Vagina (tissue), 2 donors: ENCODE measurements around the gene KPNB1. TPM values are rescaled to one million over a fixed set of nuclear protein-coding genes. Genes with fewer than 3 reads are reported as not detected.

ENCODE experiments used
- DNase-seq, 2 donors: peaks; one replicate each; pipeline ENCODE4 v3.0.0-alpha.2; 2017; ENCODE audit errors: extremely low spot score in 2 of 2
- H3K27ac ChIP-seq: fragments of 200-600 bp; sonication (generic); one replicate; pipeline ENCODE4 v1.5.1; 2019
- H3K27me3 ChIP-seq: fragments of 200-600 bp; sonication (generic); one replicate; pipeline ENCODE4 v1.5.1; 2019
- H3K36me3 ChIP-seq, 2 donors: fragments of 200-600 bp; sonication (generic); one replicate each; pipeline ENCODE4 v1.5.1; 2017 to 2019
- H3K4me1 ChIP-seq: fragments of 200-600 bp; sonication (generic); one replicate; pipeline ENCODE4 v1.5.1; 2019
- H3K4me3 ChIP-seq, 2 donors: fragments of 200-600 bp; sonication (generic); 1 replicate in 1 of 2; 2 replicates in 1 of 2; pipeline ENCODE4 v1.5.1; 2016 to 2019
- H3K9me3 ChIP-seq: fragments of 200-600 bp; sonication (generic); one replicate; pipeline ENCODE4 v1.5.1; 2019
- CTCF ChIP-seq, 3 experiments: fragments of 450-650 bp in 2 of 3; fragments of 200-600 bp in 1 of 3; sonication (generic) in 1 of 3; IDR thresholded peaks; one replicate each; pipeline ENCODE4 v1.5.1; 2017 to 2019; ENCODE audit warnings: antibody characterized with exemption in 3 of 3, mild to moderate bottlenecking in 2 of 3, moderate library complexity in 2 of 3
- POLR2A ChIP-seq, 2 donors: fragments of 450-650 bp; IDR thresholded peaks; one replicate each; pipeline ENCODE4 v1.6.1; 2017; ENCODE audit warnings: antibody characterized with exemption in 2 of 2, mild to moderate bottlenecking in 2 of 2, moderate library complexity in 2 of 2
- POLR2AphosphoS5 ChIP-seq, 2 donors: sonication (generic); formaldehyde crosslinking; IDR thresholded peaks; one replicate each; pipeline ENCODE4 v1.9.0; 2017; ENCODE audit warnings: antibody characterized with exemption in 2 of 2, mild to moderate bottlenecking in 2 of 2, low read depth in 1 of 2; ENCODE audit not compliant: insufficient read depth in 1 of 2
- intact Hi-C: fragments of 100-400 bp; cut with DNase I; formaldehyde crosslinking; loops from one replicate; pipeline ENCODE4 v1.15.1; 2023
- total RNA-seq: library from RNA; depleted of rRNA; stranded (reverse); fragments of >200 nt; gene quantifications from one replicate; pipeline ENCODE4 v1.2.3, GENCODE V29; 2016

Gene KPNB1
- total RNA-seq, 1 donor from 2014 or later, result 157 TPM

GRCh38 chr17:47644324-47644723 is 5.4 kb upstream of the KPNB1 start:
- Histone ChIP-seq H3K27ac (no peak overlapping the region), H3K4me3 (no peak overlapping the region), H3K36me3 (no peaks in the 10 kb centered on the region), H3K4me1 (peaks cover 11% of the 10 kb centered on the region), H3K9me3 (no peaks in the 10 kb centered on the region), H3K27me3 (no peaks in the 10 kb centered on the region)
- TF ChIP-seq CTCF (IDR thresholded peaks at IDR 0.05) (no peak), POLR2A (IDR thresholded peaks at IDR 0.05) (no peak), POLR2AphosphoS5 (IDR thresholded peaks at IDR 0.05; ENCODE audit: insufficient read depth in 1 of 2, low read depth in 1 of 2) (no peak)
- no peak for DNase-seq
- intact Hi-C loops, result no loop called here

- Histone ChIP-seq H3K4me1 (peaks cover 47% of the 10 kb centered on the region), H3K4me3 (peak overlapping the region; percentile 85 to 98), H3K9me3 (no peaks in the 10 kb centered on the region), H3K36me3 (peaks cover 0 to 34% of the 10 kb centered on the region in 2 donors), H3K27ac (peak overlapping the region; percentile 94), H3K27me3 (no peaks in the 10 kb centered on the region)
- DNase-seq, result peak in 1 of 2 donors; percentile 91
- intact Hi-C loops, result no loop called here
- TF ChIP-seq POLR2A (IDR thresholded peaks at IDR 0.05) (peak in 1 of 2 donors; percentile 34), CTCF (IDR thresholded peaks at IDR 0.05) (no peak), POLR2AphosphoS5 (IDR thresholded peaks at IDR 0.05; ENCODE audit: insufficient read depth in 1 of 2, low read depth in 1 of 2) (no peak)
Measured at GRCh38 chr17:47649972-47650524, 329 bp downstream of the KPNB1 start.

GRCh38 chr17:47650525-47651522 is 1.1 kb downstream of the KPNB1 start:
- intact Hi-C loops, result no loop called here
- peak; percentile 97 for DNase-seq
- H3K27ac ChIP-seq, result peak overlapping the region; percentile 94
- H3K9me3 ChIP-seq, result no peaks in the 10 kb centered on the region
- peaks cover 49% of the 10 kb centered on the region for H3K4me1 ChIP-seq
- H3K4me3 ChIP-seq, result peak overlapping the region; percentile 85 to 98
- H3K27me3 ChIP-seq, result no peaks in the 10 kb centered on the region
- TF ChIP-seq POLR2A (IDR thresholded peaks at IDR 0.05), result no peak
- peak; percentile 41 to 44 for TF ChIP-seq POLR2AphosphoS5 (IDR thresholded peaks at IDR 0.05; ENCODE audit: insufficient read depth in 1 of 2, low read depth in 1 of 2)
- TF ChIP-seq CTCF (IDR thresholded peaks at IDR 0.05), result no peak
- peaks cover 0 to 42% of the 10 kb centered on the region in 2 donors for H3K36me3 ChIP-seq

GRCh38 chr17:47651704-47652103 is 2.0 kb downstream of the KPNB1 start:
- TF ChIP-seq CTCF (IDR thresholded peaks at IDR 0.05) (no peak), POLR2AphosphoS5 (IDR thresholded peaks at IDR 0.05; ENCODE audit: insufficient read depth in 1 of 2, low read depth in 1 of 2) (no peak), POLR2A (IDR thresholded peaks at IDR 0.05) (no peak)
- H3K9me3 ChIP-seq, result no peaks in the 10 kb centered on the region
- H3K4me3 ChIP-seq, result no peak overlapping the region
- peaks cover 0 to 49% of the 10 kb centered on the region in 2 donors for H3K36me3 ChIP-seq
- intact Hi-C loops, result no loop called here
- peaks cover 49% of the 10 kb centered on the region for H3K4me1 ChIP-seq
- no peaks in the 10 kb centered on the region for H3K27me3 ChIP-seq
- H3K27ac ChIP-seq, result no peak overlapping the region
- no peak for DNase-seq
